ENCODE measurements around the gene TRIAP1.

The TRIAP1 gene

GRCh38 chr12:120422892-120423456, 23.2 kb downstream of the TRIAP1 start:
- TF ChIP-seq ZFX (IDR thresholded peaks at IDR 0.05; ENCODE audit: borderline replicate concordance) (no peak), CTCF (IDR thresholded peaks at IDR 0.05) (no peak)
- H3K27ac ChIP-seq: no peak overlapping the region

GRCh38 chr12:120421701-120422100, 24.5 kb downstream of the TRIAP1 start:
- no peak overlapping the region for H3K27ac ChIP-seq
- TF ChIP-seq ZFX (IDR thresholded peaks at IDR 0.05; ENCODE audit: borderline replicate concordance) (no peak), CTCF (IDR thresholded peaks at IDR 0.05) (no peak)

- H3K27ac ChIP-seq: no peak overlapping the region
- no peak for TF ChIP-seq CTCF (IDR thresholded peaks at IDR 0.05)
- no peak for TF ChIP-seq ZFX (IDR thresholded peaks at IDR 0.05; ENCODE audit: borderline replicate concordance)
Measured at GRCh38 chr12:120417917-120418580, 28.1 kb downstream of the TRIAP1 start.

- no peak overlapping the region for H3K27ac ChIP-seq
- no peak for TF ChIP-seq CTCF (IDR thresholded peaks at IDR 0.05)
- no peak for TF ChIP-seq ZFX (IDR thresholded peaks at IDR 0.05; ENCODE audit: borderline replicate concordance)
Measured at GRCh38 chr12:120416490-120417216, 29.5 kb downstream of the TRIAP1 start.

GRCh38 chr12:120413901-120414695, 32.1 kb downstream of the TRIAP1 start:
- TF ChIP-seq ZFX (IDR thresholded peaks at IDR 0.05; ENCODE audit: borderline replicate concordance): no peak
- TF ChIP-seq CTCF (IDR thresholded peaks at IDR 0.05): no peak
- H3K27ac ChIP-seq: no peak overlapping the region

GRCh38 chr12:120412421-120412820, 33.8 kb downstream of the TRIAP1 start:
- no peak overlapping the region for H3K27ac ChIP-seq
- no peak for TF ChIP-seq ZFX (IDR thresholded peaks at IDR 0.05; ENCODE audit: borderline replicate concordance)
- no peak for TF ChIP-seq CTCF (IDR thresholded peaks at IDR 0.05)

Measured in 22Rv1 (cell line).